Renal cortical epithelial cell (primary cell): ENCODE measurements around the gene LCK. TPM values are rescaled to one million over a fixed set of nuclear protein-coding genes. Genes with fewer than 3 reads are reported as not detected.
A peak's percentile ranks its signal among the peaks of the same experiment; 100 is the strongest.
"Not testable (repeated sequence)": the region's sequence is repeated elsewhere in the genome, so short reads cannot be mapped to it uniquely, and the experiment has no call there.

Experiments
- DNase-seq: peaks from one replicate; pipeline ENCODE4 v3.0.0-alpha.2; 2011; ENCODE audit warnings: low read depth
- total RNA-seq: library from RNA; depleted of rRNA; stranded (reverse); fragments of >200 nt; gene quantifications from 2 replicates; pipeline ENCODE4 v1.2.3, GENCODE V29; 2014

The LCK gene
- total RNA-seq, 1 donor from 2014 or later, result 0.10 TPM

GRCh38 chr1:32273391-32274208 is 22.5 kb downstream of the LCK start:
- DNase-seq, result peak; percentile 37

DNA sequence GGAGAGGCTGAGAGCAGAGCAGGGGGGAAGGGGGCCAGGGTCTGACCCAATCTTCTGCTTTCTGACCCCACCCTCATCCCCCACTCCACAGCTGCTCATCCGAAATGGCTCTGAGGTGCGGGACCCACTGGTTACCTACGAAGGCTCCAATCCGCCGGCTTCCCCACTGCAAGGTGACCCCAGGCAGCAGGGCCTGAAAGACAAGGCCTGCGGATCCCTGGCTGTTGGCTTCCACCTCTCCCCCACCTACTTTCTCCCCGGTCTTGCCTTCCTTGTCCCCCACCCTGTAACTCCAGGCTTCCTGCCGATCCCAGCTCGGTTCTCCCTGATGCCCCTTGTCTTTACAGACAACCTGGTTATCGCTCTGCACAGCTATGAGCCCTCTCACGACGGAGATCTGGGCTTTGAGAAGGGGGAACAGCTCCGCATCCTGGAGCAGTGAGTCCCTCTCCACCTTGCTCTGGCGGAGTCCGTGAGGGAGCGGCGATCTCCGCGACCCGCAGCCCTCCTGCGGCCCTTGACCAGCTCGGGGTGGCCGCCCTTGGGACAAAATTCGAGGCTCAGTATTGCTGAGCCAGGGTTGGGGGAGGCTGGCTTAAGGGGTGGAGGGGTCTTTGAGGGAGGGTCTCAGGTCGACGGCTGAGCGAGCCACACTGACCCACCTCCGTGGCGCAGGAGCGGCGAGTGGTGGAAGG is 23.7 kb downstream of the LCK start:
- no peak for DNase-seq

- no peak for DNase-seq
These were observed 24.4 kb downstream of the LCK start for GRCh38 chr1:32275424-32275823.

GRCh38 chr1:32276032-32276782 is 25.1 kb downstream of the LCK start:
- no peak for DNase-seq

DNA sequence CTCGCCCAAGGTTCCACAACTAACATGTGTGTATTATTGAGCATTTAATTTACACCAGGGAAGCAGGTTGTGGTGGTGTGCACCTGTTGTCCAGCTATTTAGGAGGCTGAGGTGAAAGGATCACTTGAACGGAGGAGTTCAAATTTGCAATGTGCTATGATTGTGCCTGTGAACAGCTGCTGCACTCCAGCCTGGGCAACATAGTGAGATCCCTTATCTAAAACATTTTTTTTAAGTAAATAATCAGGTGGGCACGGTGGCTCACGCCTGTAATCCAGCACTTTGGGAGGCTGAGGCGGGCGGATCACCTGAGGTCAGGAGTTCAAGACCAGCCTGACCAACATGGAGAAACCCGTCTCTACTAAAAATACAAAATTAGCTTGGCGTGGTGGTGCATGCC is 33.7 kb downstream of the LCK start:
- DNase-seq, result not testable (repeated sequence)

- DNase-seq, result no peak
These were observed 34.6 kb downstream of the LCK start for GRCh38 chr1:32285658-32286057.

GRCh38 chr1:32286763-32287162 is 35.7 kb downstream of the LCK start:
- DNase-seq, result no peak

- no peak for DNase-seq
These were observed 38.2 kb downstream of the LCK start for GRCh38 chr1:32289256-32289655.

DNA sequence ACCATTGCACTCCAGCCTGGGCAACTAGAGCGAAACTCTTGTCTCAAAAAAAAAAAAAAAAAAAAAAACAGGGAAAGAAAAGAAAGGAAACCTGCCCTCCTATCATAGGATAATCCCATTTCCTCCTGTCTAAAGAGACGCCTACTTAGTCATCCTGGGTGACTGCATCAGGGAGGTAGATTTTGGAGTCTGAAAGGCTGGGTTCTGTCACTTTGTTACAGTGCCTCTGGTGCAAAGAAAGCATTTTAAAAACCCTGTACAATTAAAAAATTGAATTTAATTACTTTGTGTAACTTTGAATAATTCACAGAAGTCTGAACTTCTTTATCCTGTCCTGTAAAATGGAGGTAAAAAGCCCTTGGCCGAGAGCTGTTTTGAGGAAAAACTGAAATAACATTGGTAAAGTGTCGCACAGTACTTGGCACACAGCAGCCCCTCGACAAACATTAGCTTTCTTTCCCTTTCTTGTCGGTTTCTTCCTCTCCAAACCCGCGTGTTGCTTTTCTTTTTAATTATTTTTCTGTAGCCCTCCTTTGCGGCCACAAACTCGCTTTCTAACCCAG is 40.2 kb downstream of the LCK start:
- peak; percentile 38 for DNase-seq

- DNase-seq, result peak; percentile 81
These were observed 40.9 kb downstream of the LCK start, which contains the start of gene HDAC1 for GRCh38 chr1:32291708-32292538. Gene HDAC1, plus strand, starts transcription at chr1:32292083. Its CDS starts 87 bp downstream, at chr1:32292170.

DNA sequence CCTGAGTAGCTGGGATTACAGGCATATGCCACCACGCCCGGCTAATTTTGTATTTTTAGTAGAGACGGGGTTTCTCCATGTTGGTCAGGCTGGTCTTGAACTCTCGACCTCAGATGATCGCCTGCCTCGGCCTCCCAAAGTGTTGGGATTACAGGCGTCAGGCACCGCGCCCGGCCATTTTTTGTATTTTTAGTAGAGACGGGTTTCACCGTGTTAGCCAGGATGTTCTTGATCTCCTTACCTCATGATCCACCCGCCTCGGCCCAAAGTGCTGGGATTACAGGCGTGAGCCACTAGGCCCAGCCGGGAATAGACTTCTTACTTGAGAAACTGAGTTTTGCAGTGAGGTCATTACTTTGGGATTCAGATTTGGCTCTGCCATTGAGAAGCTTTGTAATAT is 47.1 kb downstream of the LCK start:
- DNase-seq, result not testable (repeated sequence)

- DNase-seq, result no peak
These were observed 48.3 kb downstream of the LCK start for GRCh38 chr1:32299327-32299726.

DNA sequence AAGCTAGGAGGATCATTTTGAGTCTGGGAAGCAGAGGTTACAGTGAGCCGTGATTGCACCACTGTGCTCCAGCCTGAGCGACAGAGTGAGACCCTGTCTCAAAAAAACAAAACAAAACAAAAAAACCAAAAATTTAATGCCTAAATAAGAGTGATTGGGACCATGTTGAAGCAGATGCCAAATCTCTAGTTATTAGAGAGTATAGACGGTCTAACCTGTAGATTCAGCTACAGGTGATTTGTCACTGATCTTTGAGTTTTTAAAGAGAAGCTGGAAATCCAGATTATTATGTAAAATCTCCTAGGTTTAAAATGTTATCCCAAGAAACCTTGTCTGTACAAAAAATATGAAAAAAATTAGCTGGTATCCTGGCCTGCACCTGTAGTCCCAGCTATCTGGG is 52.3 kb downstream of the LCK start:
- no peak for DNase-seq

- no peak for DNase-seq
These were observed 53.0 kb downstream of the LCK start for GRCh38 chr1:32303997-32304622.

DNA sequence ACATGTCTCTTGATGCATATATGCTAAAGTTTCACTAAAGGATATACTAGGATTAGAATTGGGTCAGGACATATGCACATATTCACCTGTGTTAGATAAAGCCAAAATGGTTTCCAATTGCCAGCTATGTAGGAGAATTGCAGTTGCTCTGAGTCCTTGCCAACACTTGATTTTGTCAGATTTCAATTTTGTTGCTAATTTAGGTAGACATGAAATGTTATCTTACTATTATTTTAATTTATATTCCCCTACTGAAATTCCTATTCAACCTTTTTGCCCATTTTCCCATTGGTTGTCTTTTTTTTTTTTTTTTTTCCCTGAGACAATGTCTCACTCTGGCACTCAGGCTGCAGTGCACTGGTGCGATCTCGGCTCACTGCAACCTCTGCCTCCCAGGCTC is 54.2 kb downstream of the LCK start:
- DNase-seq, result no peak

GRCh38 chr1:32307324-32307723 is 56.3 kb downstream of the LCK start:
- DNase-seq, result no peak

DNA sequence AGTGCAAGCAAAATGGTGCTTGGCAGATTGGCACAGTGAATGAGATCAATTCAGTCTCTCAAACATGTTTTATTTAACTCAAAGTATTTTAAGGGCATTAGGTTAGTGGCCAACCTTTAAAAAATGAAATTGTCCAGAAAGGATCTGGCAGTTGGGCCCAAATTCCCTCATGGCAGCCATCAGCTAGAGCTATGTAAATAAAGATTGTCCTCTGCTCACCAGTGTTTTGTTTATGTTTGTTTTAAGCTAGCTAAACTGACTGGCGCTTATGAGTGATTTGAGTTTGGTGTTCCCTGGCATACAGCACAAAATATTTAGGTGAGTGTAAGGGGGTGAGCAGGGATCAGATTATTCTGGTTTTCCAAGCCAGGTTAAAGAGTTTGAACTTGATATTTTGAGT is 58.9 kb downstream of the LCK start:
- no peak for DNase-seq

DNA sequence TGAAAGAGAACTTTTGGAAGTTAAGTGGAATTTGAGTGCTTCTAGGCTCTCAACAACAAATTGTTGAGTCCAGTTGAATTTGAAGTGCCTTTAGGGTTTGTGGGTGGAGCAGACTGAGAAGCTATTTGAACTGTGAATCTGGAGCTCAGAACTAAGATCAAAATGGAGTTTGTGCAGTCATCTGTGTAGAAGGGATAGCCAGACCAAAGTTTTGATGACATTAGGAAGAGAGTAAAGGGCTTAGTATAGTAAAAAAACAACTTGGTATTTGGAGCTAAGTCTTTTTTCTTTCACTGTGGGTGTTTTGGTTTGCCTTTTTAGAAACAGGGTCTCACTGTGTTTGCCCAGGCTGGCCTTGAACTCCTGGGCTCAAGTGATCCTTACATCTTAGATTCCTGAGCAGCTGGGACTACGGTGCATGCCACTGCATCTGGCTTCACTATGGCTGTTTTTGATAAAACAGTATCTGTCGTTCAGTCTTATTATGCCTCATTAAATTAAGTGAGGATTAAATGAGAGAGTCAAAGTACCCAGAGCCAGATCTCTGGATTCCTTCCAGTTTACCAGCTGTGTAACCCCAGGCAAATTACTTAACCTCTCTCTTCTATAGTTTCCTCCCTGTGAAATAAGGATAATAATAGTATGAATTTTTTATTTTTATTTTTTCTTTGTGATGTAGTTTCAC is 60.8 kb downstream of the LCK start:
- no peak for DNase-seq

GRCh38 chr1:32316903-32317277 is 65.8 kb downstream of the LCK start:
- no peak for DNase-seq
